Neuronal stem cell (in vitro differentiated cells): Measurements from ENCODE around the gene FUCA2.

Experiments
- DNase-seq: peaks from one replicate; pipeline ENCODE4 v3.0.0-alpha.2; 2013; ENCODE audit warnings: low spot score
- H2AFZ ChIP-seq: one replicate; pipeline ENCODE4 v1.6.1; 2013; ENCODE audit warnings: mild to moderate bottlenecking, low read length, inconsistent platforms
- H2AK5ac ChIP-seq: 2 replicates; pipeline ENCODE4 v1.6.1; 2013; ENCODE audit warnings: low read depth, mild to moderate bottlenecking, inconsistent platforms, low read length, moderate library complexity, mixed read lengths
- H2BK120ac ChIP-seq: 2 replicates; pipeline ENCODE4 v1.6.1; 2013; ENCODE audit warnings: low read depth, mild to moderate bottlenecking, inconsistent platforms, low read length, moderate library complexity, mixed read lengths
- H2BK12ac ChIP-seq: one replicate; pipeline ENCODE4 v1.6.1; 2013; ENCODE audit warnings: low read length, inconsistent platforms
- H2BK15ac ChIP-seq: 2 replicates; pipeline ENCODE4 v1.6.1; 2013; ENCODE audit warnings: mild to moderate bottlenecking, low read length, inconsistent platforms, mixed read lengths
- H2BK5ac ChIP-seq: one replicate; pipeline ENCODE4 v1.6.1; 2013; ENCODE audit warnings: inconsistent platforms, mild to moderate bottlenecking, low read length, moderate library complexity
- H3K14ac ChIP-seq: one replicate; pipeline ENCODE4 v1.6.1; 2013; ENCODE audit warnings: low read length, inconsistent platforms
- H3K18ac ChIP-seq: 2 replicates; pipeline ENCODE4 v1.6.1; 2013; ENCODE audit warnings: low read length, inconsistent platforms
- H3K23ac ChIP-seq: 2 replicates; pipeline ENCODE4 v1.6.1; 2013; ENCODE audit warnings: low read depth, mild to moderate bottlenecking, mixed read lengths, low read length, inconsistent platforms; ENCODE audit not compliant: poor library complexity
- H3K27ac ChIP-seq: replicated peaks from 3 replicates; pipeline ENCODE4 v1.5.1; 2013; ENCODE audit warnings: low read length, inconsistent platforms
- H3K27me3 ChIP-seq, 3 experiments: 2 replicates each; pipeline ENCODE4 v1.6.1; 2013; ENCODE audit warnings: low read length in 3 of 3, mild to moderate bottlenecking in 2 of 3, inconsistent platforms in 1 of 3, low read depth in 1 of 3, mixed read lengths in 1 of 3, moderate library complexity in 1 of 3; ENCODE audit not compliant: control insufficient read depth in 3 of 3, insufficient read depth in 3 of 3
- H3K36me3 ChIP-seq, 2 donors: replicated peaks in 1 of 2; 2 replicates each; pipeline ENCODE4 v1.6.1; 2013; ENCODE audit warnings: low read length in 2 of 2; ENCODE audit not compliant: control insufficient read depth in 2 of 2, insufficient read depth in 2 of 2
- H3K4ac ChIP-seq: 2 replicates; pipeline ENCODE4 v1.6.1; 2013; ENCODE audit warnings: inconsistent platforms, mild to moderate bottlenecking, low read length, moderate library complexity
- H3K4me1 ChIP-seq, 2 donors: 1 replicate in 1 of 2; 2 replicates in 1 of 2; pipeline ENCODE4 v1.6.1; 2013; ENCODE audit warnings: low read length in 2 of 2, low read depth in 1 of 2; ENCODE audit not compliant: control insufficient read depth in 2 of 2, insufficient read depth in 1 of 2
- H3K4me2 ChIP-seq: one replicate; pipeline ENCODE4 v1.6.1; 2013; ENCODE audit warnings: mild to moderate bottlenecking, low read length, inconsistent platforms; ENCODE audit not compliant: insufficient read depth, poor library complexity, severe bottlenecking
- H3K4me3 ChIP-seq, 2 donors: 2 replicates each; pipeline ENCODE4 v1.5.1; 2013; ENCODE audit warnings: low read length in 2 of 2, mild to moderate bottlenecking in 2 of 2, inconsistent platforms in 1 of 2, moderate library complexity in 1 of 2
- H3K79me1 ChIP-seq: one replicate; pipeline ENCODE4 v1.6.1; 2013; ENCODE audit warnings: low read depth, mild to moderate bottlenecking, inconsistent platforms, low read length, moderate library complexity
- H3K9ac ChIP-seq: one replicate; pipeline ENCODE4 v1.6.1; 2013; ENCODE audit warnings: mild to moderate bottlenecking, low read depth, low read length, inconsistent platforms; ENCODE audit not compliant: poor library complexity
- H3K9me3 ChIP-seq, 2 donors: replicated peaks in 1 of 2; 2 replicates each; pipeline versions ENCODE3 to v1.6.1; 2013; ENCODE audit warnings: low read length in 2 of 2, mild to moderate bottlenecking in 2 of 2, inconsistent platforms in 1 of 2, low read depth in 1 of 2, mixed read lengths in 1 of 2, moderate library complexity in 1 of 2; ENCODE audit not compliant: control insufficient read depth in 2 of 2, insufficient read depth in 1 of 2
- H4K8ac ChIP-seq: one replicate; pipeline ENCODE4 v1.6.1; 2013; ENCODE audit warnings: low read depth, mild to moderate bottlenecking, inconsistent platforms, low read length, moderate library complexity
- H4K91ac ChIP-seq: one replicate; pipeline ENCODE4 v1.6.1; 2013; ENCODE audit warnings: low read length, low read depth, mild to moderate bottlenecking, inconsistent platforms; ENCODE audit not compliant: poor library complexity
- WGBS, 2 donors: extraction: QIAGEN DNeasy Blood & Tissue Kit; methylation state at CpG; one replicate each; pipeline ENCODE4 v1.1.7; 2013; ENCODE audit warnings: missing lambda C conversion rate in 2 of 2, mixed read lengths in 1 of 2; ENCODE audit not compliant: insufficient read length in 2 of 2, insufficient replicate concordance in 1 of 2; ENCODE audit errors: extremely low coverage in 2 of 2; 5-methylcytosine and 5-hydroxymethylcytosine counted together

Gene FUCA2

DNA sequence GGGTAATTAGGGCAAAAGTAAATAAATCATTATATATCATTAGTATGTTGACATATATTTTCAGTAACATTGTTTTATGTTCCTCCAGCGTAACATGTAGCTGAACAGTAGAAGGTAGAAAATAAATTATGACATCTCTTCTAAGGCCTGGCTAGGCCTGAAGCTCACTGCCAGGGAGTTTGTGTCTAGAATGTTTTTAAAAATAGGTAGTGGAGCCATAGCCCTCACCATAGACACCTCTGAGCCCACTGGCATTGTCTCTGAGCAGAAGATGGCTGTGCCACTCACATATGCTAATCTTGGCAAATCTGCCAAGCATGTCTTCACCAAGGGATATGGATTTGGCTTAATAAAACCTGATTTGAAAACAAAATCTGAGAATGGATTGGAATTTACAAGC lies 21.3 kb downstream of the FUCA2 start:
- no peak overlapping the region for H3K18ac ChIP-seq
- no peak overlapping the region for H3K14ac ChIP-seq
- H3K27ac ChIP-seq = no peak overlapping the region
- no peak overlapping the region for H4K91ac ChIP-seq
- H3K9me3 ChIP-seq = no peaks in the 10 kb centered on the region
- no CpG with 5 or more reads among the region's 1 CpG for WGBS, 2 donors
- H3K4me3 ChIP-seq = no peak overlapping the region
- H3K4me2 ChIP-seq = no peak overlapping the region
- no peaks in the 10 kb centered on the region for H3K4me1 ChIP-seq
- H3K27me3 ChIP-seq = no peaks in the 10 kb centered on the region
- no peak overlapping the region for H3K9ac ChIP-seq
- no peak overlapping the region for H2AFZ ChIP-seq
- DNase-seq = no peak
- no peak overlapping the region for H3K4ac ChIP-seq
- no peak overlapping the region for H2BK120ac ChIP-seq
- H2BK15ac ChIP-seq = no peak overlapping the region
- peaks cover 1 to 19% of the 10 kb centered on the region in 2 donors for H3K36me3 ChIP-seq
- no peak overlapping the region for H2BK12ac ChIP-seq
- no peak overlapping the region for H3K23ac ChIP-seq
- H4K8ac ChIP-seq = no peak overlapping the region
- no peak overlapping the region for H2BK5ac ChIP-seq
- H2AK5ac ChIP-seq = no peak overlapping the region
- H3K79me1 ChIP-seq = no peaks in the 10 kb centered on the region

GRCh38 chr6:143486752-143487151 lies 24.8 kb downstream of the FUCA2 start:
- Histone ChIP-seq H3K23ac (no peak overlapping the region), H2BK5ac (no peak overlapping the region), H3K18ac (no peak overlapping the region), H3K4me1 (no peaks in the 10 kb centered on the region), H3K4me3 (no peak overlapping the region), H2AK5ac (no peak overlapping the region), H2BK120ac (no peak overlapping the region), H3K27me3 (no peaks in the 10 kb centered on the region), H3K36me3 (no peaks in the 10 kb centered on the region), H2BK15ac (no peak overlapping the region), H3K9me3 (no peaks in the 10 kb centered on the region), H4K91ac (no peak overlapping the region), H3K79me1 (no peaks in the 10 kb centered on the region), H2AFZ (no peak overlapping the region), H4K8ac (no peak overlapping the region), H3K27ac (no peak overlapping the region), H2BK12ac (no peak overlapping the region), H3K4ac (no peak overlapping the region), H3K9ac (no peak overlapping the region), H3K14ac (no peak overlapping the region), H3K4me2 (no peak overlapping the region)
- no CpG with 5 or more reads among the region's 3 CpGs for WGBS, 2 donors
- no peak for DNase-seq

GRCh38 chr6:143485967-143486366 lies 25.6 kb downstream of the FUCA2 start:
- Histone ChIP-seq H3K4ac (no peak overlapping the region), H4K8ac (no peak overlapping the region), H2BK15ac (no peak overlapping the region), H3K14ac (no peak overlapping the region), H3K23ac (no peak overlapping the region), H2BK12ac (no peak overlapping the region), H3K4me3 (no peak overlapping the region), H3K18ac (no peak overlapping the region), H2BK5ac (no peak overlapping the region), H3K4me2 (no peak overlapping the region), H2AK5ac (no peak overlapping the region), H3K27me3 (no peaks in the 10 kb centered on the region), H3K27ac (no peak overlapping the region), H3K9ac (no peak overlapping the region), H2AFZ (no peak overlapping the region), H4K91ac (no peak overlapping the region), H3K9me3 (no peaks in the 10 kb centered on the region), H3K4me1 (no peaks in the 10 kb centered on the region), H3K36me3 (no peaks in the 10 kb centered on the region), H3K79me1 (no peaks in the 10 kb centered on the region), H2BK120ac (no peak overlapping the region)
- no CpG with 5 or more reads among the region's 2 CpGs for WGBS, 2 donors
- DNase-seq = no peak

DNA sequence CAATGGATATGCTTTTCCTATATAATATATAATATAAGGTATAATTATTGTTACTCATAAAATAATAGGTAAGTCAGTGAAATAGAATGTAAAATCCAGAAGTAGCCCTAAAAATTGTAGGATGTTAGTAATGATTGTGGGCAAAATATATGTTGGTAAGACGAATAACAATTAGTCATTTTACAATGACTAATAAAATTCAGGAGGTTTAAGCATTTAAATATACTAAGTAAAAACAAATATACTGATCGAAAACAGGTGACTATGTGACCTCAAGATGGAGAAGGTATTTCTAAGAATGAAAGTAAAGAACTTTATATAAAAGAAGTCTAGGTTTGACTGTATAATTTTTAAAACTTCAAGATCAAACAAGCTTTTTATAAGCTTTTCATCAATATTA lies 28.9 kb downstream of the FUCA2 start:
- no peak overlapping the region for H2AFZ ChIP-seq
- no peak overlapping the region for H3K4me3 ChIP-seq
- DNase-seq = no peak
- no peak overlapping the region for H3K23ac ChIP-seq
- H3K14ac ChIP-seq = no peak overlapping the region
- H3K9ac ChIP-seq = no peak overlapping the region
- no peak overlapping the region for H3K18ac ChIP-seq
- H2BK12ac ChIP-seq = no peak overlapping the region
- no peak overlapping the region for H3K27ac ChIP-seq
- no peaks in the 10 kb centered on the region for H3K27me3 ChIP-seq
- no peak overlapping the region for H4K91ac ChIP-seq
- H2BK5ac ChIP-seq = no peak overlapping the region
- no peaks in the 10 kb centered on the region for H3K79me1 ChIP-seq
- H3K4ac ChIP-seq = no peak overlapping the region
- H4K8ac ChIP-seq = no peak overlapping the region
- H2AK5ac ChIP-seq = no peak overlapping the region
- H2BK120ac ChIP-seq = no peak overlapping the region
- no peak overlapping the region for H2BK15ac ChIP-seq
- H3K36me3 ChIP-seq = peaks cover 0 to 10% of the 10 kb centered on the region in 2 donors
- no peak overlapping the region for H3K4me2 ChIP-seq
- no peaks in the 10 kb centered on the region for H3K4me1 ChIP-seq
- no CpG with 5 or more reads among the region's 2 CpGs for WGBS, 2 donors
- no peaks in the 10 kb centered on the region for H3K9me3 ChIP-seq
